NCI-H2107 treated with DMSO at 0.1 percent for 48 hours (cell line): ENCODE measurements around the gene FGD3.

Source experiments
- DNase-seq: peaks from one replicate; lab custom pipeline; 2025; ENCODE audit not compliant: unreplicated experiment; lab: John Stamatoyannopoulos, UW

Gene FGD3

DNA sequence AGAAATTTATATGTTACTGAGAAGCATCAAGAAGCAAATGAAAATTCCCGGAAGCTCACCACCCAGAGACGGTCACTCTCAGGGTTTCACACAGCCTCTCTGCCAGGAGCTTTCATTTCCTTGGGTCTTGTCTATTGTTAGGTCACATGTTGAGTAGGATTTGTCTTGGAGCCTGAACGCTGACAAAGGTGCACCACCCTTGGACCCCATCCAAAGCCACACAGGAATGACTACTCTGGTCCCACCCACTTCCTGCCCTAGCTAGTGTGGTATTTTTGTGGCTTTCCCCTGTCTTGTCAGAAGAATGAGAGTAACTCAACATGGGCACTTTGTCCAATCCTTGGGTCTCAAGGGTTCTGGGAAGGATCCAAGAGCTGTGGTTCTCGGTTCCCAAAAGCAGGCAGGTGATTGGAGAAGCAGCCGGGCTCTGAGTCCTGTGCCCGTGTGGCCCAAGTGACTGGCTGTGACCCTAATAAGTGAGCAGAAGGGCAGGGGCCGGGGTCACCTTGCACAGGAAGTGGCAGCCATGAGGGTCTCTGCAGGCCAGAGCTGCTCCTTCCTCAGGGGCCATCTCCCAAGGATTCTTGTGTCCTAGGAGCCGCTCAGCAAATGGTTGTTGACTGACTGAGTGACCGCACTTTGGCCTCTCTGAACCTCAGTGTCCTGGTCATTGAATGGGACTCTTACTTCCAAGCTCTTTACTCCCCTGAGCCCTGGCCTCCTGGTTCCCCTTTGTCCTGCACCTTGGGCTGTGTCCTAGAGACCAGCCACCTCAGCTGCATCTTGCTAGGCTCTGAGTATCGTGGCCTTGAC is 6.9 kb downstream of the FGD3 start:
- peak; percentile 72 for DNase-seq

- DNase-seq = no peak
These were observed 7.6 kb downstream of the FGD3 start for GRCh38 chr9:92954886-92955285.

DNA sequence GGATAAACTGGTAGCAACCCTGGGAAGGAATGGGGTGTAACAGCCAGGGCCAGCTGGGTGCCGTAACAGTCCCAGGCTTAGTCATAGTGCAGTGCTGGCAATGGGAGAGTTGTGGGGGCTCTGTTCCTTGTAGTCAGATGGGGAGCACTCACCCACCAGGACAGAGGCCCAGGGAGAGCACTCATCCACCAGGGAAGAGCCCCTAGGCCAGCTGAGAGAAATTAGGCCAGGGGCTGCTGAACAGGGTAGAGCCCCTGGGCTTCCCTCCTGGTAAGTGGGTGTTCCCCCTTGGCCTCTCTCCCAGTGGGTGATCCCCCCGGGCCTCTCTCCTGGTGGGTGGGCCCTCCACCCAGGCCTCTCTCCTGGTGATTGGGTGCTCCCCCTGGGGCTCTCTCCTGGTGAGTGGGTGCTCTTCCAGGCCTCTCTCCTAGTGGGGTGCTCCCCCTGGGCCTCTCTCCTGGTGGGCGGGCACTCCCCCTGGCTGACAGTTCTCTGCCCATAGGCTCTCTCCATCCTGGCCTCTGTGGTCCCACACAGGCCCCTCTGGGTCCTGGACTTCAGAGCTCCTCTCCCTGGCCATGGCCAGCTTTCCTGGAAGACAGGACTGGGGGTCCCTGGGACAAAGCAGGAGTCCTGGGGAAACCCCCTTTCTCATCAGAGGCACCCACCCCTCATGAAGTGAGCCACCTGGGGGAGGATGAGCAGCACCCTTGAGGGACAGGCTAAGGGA is 13.4 kb downstream of the FGD3 start:
- no peak for DNase-seq

DNA sequence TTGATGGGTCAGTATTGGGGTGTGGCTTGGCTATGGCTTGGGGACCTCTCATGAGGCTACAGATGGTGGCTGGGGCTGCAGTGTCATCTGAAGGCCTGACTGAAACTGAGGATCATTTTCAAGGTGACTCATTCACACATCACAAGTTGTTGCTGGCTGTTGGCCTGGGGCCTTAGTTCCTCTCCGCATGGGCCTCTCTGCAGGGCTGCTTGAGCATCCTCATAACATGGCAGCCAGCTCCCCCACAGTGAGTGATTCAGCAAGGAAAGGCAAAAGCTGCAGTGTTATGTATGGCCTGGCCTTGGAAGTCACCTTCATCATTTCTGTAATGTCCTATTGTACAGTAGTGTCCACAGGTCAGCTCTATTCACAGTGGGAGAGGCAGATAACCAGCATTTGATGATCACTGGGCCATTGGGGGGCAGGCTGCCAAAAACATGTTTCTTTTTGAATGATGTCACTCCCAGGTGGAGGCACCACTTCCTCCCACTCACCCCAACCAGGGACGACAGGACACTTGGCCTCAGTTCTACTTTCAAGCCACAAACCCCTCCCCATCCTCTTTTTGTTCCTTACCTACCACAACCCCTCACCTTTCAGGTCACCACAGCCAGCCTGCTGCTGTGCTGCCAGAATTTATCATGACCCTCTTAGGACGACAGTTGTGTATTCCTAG is 14.4 kb downstream of the FGD3 start:
- DNase-seq = no peak

DNA sequence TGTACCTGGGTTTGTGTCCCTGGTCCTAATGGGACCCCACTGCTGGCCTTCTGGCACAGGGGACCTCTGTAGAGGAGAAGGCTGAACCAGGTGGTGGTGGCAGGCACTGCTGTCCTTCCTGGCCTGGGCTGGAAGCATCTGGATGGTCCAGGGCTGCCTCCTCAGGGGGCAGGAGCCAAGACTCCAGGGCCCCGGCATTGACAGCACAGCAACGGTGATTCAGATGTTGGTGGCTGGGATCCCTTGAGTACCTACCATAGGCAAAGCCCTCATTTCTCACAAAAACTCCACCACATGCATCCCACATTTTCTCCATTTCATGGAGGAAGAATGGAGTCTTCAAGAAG is 15.0 kb downstream of the FGD3 start:
- DNase-seq = no peak

- DNase-seq = no peak
These were observed 15.5 kb downstream of the FGD3 start for GRCh38 chr9:92962846-92963245.

DNA sequence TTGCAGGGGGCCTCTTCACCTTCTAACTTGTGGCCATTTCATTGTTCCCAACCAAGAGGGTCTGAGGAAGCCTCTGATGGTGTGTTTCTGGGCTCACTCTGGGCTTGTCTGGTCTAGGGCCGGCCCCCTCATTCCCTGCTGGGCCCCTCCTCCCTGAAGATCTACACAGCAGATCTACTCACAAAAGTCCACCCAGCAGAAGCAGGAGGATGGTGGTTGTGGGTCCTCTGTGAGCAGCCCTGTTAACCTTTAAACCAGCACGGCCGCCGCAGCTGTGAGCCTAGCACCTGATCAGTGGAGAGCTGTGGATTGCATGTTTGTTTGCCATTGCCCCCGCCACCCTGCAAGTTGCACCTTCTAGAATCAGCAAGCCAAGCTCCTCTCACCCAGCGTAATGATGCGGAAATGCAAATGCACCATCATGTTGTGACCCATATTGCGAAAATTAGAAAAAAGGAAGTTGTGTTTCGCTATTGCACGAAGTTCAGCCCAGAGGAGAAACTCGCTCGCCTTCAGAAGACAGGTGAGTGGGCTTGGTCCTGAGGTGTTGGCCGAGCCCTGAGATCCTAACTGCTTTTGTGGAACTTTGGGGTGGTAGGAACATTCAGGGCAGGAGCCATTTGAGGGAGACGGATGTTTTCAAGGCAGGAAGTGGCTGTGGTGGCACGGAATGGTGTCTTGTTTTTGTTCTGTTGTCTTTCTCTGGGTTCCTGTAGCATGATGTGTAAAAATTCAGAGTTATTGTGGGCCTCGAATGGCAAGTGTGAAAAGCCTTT is 16.7 kb downstream of the FGD3 start:
- no peak for DNase-seq

DNA sequence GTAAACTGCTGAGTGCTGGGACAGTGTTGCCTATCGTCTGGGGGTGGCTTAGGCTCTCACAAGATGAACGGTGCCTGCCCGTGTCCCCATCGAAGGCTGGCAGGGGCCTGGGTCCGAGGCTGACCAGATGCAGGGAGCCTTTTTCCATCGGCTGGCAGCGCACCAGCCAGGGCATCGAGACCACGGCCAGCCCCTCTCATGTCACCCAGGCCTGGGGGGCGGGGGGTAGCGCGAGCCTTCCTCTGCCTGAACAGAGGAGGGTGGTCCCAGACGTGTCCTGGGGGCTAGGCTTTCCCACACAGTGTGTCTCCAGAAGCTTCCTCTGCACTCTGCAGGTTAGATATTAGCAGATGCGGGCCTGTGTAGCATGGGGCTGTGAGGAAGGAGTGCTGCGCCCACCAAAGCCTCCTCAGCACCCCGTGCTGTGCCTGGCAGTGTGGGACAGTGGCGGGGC is 17.3 kb downstream of the FGD3 start:
- no peak for DNase-seq

- DNase-seq = no peak
These were observed 17.9 kb downstream of the FGD3 start for GRCh38 chr9:92965061-92965758.

DNA sequence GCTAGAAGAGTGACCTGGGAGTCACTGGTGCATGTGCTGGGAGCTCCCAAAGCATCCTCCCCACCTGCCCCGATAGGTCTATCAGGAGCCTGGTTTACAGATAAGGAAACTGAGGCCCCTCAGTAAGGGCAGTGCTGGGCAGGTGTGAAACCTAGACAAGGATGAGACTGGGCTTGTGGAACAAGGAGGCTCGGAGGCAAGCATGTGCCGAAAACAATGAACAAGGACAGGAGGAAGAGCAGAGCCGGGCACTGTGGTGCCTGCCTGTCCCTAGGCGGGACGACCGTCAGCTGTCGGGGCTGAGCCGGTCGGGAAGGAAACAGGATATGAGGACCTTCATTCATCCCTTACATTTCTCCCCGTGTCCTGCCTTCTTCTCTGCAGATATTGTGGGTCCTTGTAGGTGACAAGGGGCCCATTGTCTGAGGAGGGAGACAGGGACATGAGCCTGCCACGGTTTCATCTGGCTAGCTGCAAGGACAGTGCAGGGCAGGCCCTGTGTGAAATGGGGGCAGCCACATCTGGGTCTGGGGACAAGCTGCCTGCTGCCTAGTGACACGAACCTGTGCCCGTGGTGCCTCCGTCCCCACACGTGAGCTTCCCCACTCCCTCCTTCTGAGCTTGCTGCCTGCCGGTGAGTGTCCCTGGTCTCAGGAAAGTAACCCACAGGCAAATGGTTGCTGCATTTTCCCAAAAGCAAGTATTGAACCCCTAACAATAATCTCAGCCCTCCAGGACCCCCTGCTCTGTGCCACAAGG is 18.6 kb downstream of the FGD3 start:
- no peak for DNase-seq

- DNase-seq = no peak
These were observed 19.1 kb downstream of the FGD3 start for GRCh38 chr9:92966518-92966800.

- DNase-seq = no peak
These were observed 20.8 kb downstream of the FGD3 start for GRCh38 chr9:92968081-92968480.

DNA sequence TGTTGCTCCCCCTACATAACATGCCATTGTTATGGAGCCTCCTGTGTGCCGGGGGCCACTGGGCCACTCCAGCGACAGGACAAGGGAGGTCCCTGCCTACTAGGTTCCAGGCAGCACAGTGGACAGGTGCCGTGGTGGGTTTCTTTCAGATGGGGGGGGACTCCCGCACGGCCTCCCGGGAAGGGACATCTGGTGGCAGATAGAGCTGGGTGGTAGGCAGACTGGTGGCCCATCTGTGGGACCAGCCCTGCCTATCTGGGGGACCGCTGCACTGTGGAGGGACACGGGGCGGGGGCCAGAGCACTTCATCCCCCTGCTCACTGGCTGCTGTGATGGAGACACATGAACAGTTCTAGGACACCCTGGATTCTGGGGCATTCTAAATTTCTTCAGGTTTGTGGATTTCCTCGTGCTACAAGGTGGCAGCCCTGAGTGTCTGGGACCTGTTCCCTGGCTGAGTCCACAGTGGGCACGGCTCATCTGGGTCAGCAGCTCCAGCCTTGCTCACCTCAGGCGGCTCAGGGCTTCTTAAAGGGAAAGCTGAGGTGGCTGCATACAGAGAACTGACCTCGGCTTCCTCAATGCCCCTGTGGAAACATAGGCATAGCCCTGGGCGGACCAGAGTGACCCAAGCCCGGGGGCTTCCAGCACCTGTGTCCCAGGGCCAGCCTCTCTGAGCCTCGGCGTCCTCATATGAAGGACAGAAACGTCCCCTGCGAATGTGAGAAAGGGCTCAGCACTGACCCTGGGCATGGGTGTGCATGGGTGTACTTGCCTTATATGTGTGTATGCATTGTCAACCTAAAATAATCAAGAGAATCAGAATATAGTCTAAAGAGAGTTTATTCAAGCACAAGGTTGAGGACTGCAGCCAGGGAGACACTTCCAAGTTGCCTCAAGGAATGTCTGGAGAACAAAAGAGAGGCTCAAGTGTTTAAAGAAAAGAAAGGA is 22.5 kb downstream of the FGD3 start:
- DNase-seq = no peak

GRCh38 chr9:92970467-92970923 is 23.2 kb downstream of the FGD3 start:
- no peak for DNase-seq

DNA sequence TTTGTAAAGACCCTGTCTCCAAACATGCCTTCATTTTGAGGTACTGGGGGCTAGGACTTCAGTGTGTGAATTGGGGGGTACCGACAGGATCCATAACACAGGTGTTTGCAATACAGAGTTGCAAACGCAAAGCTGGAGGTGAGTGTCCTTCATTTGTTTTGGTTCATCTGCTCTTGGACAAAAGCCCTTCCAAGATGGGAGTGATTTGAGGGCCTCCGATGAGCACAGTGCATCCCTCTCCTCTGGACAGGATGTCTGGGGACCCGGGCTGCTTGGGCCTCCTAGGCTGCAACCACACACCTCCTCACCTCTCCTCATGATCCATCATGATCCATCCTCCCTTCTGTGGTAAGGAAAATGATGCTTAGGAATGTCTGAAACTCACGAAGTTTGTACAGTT is 23.8 kb downstream of the FGD3 start:
- DNase-seq = no peak

- DNase-seq = no peak
These were observed 24.5 kb downstream of the FGD3 start for GRCh38 chr9:92971776-92972175.

DNA sequence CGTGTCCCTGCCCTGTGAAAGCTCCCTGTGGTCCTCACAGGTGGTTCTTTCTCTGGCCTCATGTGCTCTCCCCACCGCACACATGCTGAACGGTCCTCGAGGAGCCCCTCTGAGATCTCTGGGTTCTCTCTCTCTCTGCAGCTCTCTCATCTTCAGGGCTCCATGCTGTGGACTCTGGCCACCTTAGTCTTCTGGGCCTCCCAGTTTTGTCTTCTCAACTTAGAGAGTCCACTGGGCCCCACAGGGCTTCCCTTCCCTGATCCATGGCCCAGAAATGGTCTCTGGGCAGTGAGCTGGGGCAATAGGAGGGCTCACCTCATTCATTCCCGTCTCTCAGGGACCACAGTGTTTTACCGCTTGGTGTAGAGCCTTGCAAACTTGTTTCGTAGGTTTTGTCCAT is 26.4 kb downstream of the FGD3 start:
- no peak for DNase-seq

GRCh38 chr9:92974161-92974661 is 26.9 kb downstream of the FGD3 start:
- no peak for DNase-seq
